Testis (tissue), 3 donors: ENCODE data around the gene SMIM28. TPM values are rescaled to one million over a fixed set of nuclear protein-coding genes. Genes with fewer than 3 reads are reported as not detected.

ENCODE experiments used
- DNase-seq: peaks from one replicate; pipeline ENCODE4 v3.0.0-alpha.2; 2019
- H3K27ac ChIP-seq, 2 donors: fragments of 200-600 bp; sonication (generic); one replicate each; pipeline ENCODE4 v1.5.1; 2019
- H3K27me3 ChIP-seq: fragments of 200-600 bp; sonication (generic); one replicate; pipeline ENCODE4 v1.5.1; 2019
- H3K36me3 ChIP-seq: fragments of 200-600 bp; sonication (generic); one replicate; pipeline ENCODE4 v1.5.1; 2017; ENCODE audit warnings: low read depth; ENCODE audit errors: missing control alignments
- H3K4me1 ChIP-seq: fragments of 200-600 bp; sonication (generic); one replicate; pipeline ENCODE4 v1.5.1; 2019
- H3K4me3 ChIP-seq, 2 donors: fragments of 200-600 bp; sonication (generic); one replicate each; pipeline ENCODE4 v1.5.1; 2017 to 2019
- H3K9me3 ChIP-seq: fragments of 200-600 bp; sonication (generic); one replicate; pipeline ENCODE4 v1.5.1; 2017
- CTCF ChIP-seq, 3 experiments: fragments of 450-650 bp in 2 of 3; fragments of 200-600 bp in 1 of 3; sonication (generic) in 1 of 3; IDR thresholded peaks; one replicate each; pipeline ENCODE4 v1.5.1; 2016 to 2019; ENCODE audit warnings: antibody characterized with exemption in 3 of 3, mild to moderate bottlenecking in 2 of 3, moderate library complexity in 1 of 3
- POLR2A ChIP-seq: fragments of 450-650 bp; IDR thresholded peaks from one replicate; pipeline ENCODE4 v1.6.1; 2017; ENCODE audit warnings: antibody characterized with exemption, mild to moderate bottlenecking, moderate library complexity
- WGBS, 2 donors: methylation state at CpG; one replicate each; pipeline ENCODE4 v1.1.5; 2018; 5-methylcytosine and 5-hydroxymethylcytosine counted together
- intact Hi-C: fragments of 100-400 bp; cut with DNase I; formaldehyde crosslinking; loops from one replicate; pipeline ENCODE4 v1.15.1; 2023; ENCODE audit warnings: low total_unique reads
- polyA plus RNA-seq: library from polyadenylated mRNA; stranded (reverse); fragments of 350-450 nt; fragmentation: Illumina TruSeq; extraction: RNeasy Lipid Tissue Mini Kit (QIAGEN cat#74804); gene quantifications from one replicate; pipeline ENCODE4 v1.2.3, GENCODE V29; 2014; ENCODE audit warnings: low read depth, low replicate concordance; ENCODE audit not compliant: insufficient read depth
- total RNA-seq, 2 donors: library from RNA; depleted of rRNA; stranded (reverse); fragments of >200 nt; gene quantifications; one replicate each; pipeline ENCODE4 v1.2.3, GENCODE V29; 2016

SMIM28 gene
- total and polyA plus RNA-seq, 3 donors from 2014 or later = not detected

DNA sequence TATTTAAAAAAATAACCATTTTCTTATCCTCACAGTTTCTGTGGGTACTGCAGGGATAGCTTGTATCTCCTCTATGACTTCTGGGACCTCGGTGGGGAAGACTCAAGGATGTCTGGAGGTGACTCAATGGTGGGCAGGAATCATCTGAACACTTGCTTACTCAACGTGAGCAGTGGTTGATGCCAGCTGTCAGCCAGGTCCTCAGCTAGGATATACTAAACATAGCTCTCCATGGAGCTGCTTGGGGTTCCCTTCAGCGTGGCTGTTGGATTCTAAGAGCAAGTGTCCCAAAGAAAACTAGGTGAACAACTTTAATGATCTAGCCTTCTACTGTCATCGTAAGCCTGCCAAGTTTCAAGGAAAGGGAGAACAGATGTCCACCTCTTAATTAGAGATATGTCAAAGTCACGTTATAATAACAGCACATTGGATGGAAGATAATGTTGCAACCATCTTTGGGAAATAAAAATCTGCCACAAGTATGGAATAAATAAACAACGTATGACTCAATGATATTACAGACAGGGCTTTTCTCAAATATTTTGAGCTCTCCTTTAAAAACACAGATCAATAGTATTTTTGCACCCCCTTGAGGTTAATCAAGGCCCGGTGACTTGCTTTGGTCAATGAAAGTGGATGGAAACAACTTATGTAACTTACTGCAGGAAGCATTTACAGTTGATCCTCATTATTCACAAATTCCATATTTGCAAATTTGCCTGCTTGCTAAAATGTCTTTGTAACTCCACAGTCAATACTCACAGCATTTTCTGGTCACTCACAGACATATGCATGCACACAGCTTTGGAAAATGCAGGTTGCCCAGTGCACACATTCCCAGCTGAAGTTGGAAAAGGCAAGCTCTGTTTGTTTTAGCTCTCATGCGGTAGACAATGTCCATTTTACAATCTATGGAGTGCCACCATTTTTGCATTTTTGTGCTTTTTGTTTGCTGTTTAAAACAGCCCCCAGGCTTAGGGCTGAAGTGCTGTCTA is 19.7 kb downstream of the SMIM28 start:
- no peak overlapping the region for H3K4me3 ChIP-seq
- DNase-seq = no peak
- no peaks in the 10 kb centered on the region for H3K27me3 ChIP-seq
- intact Hi-C loops = no loop called here
- TF ChIP-seq CTCF (IDR thresholded peaks at IDR 0.05) = no peak
- no peak for TF ChIP-seq POLR2A
- no peak overlapping the region for H3K27ac ChIP-seq
- H3K4me1 ChIP-seq = no peaks in the 10 kb centered on the region
- 84 to 86% methylated on average over 8 of the region's 8 CpGs for WGBS, 2 donors
- H3K36me3 ChIP-seq = no peaks in the 10 kb centered on the region
- no peaks in the 10 kb centered on the region for H3K9me3 ChIP-seq

GRCh38 chr6:138400326-138400725 is 22.6 kb downstream of the SMIM28 start:
- intact Hi-C loops = no loop called here
- no peak for DNase-seq
- no peak overlapping the region for H3K27ac ChIP-seq

GRCh38 chr6:138401960-138402837 is 24.5 kb downstream of the SMIM28 start:
- no peaks in the 10 kb centered on the region for H3K4me1 ChIP-seq
- no peak for DNase-seq
- H3K27ac ChIP-seq = no peak overlapping the region
- no peaks in the 10 kb centered on the region for H3K36me3 ChIP-seq
- H3K9me3 ChIP-seq = no peaks in the 10 kb centered on the region
- no peak for TF ChIP-seq CTCF (IDR thresholded peaks at IDR 0.05)
- TF ChIP-seq POLR2A = no peak
- intact Hi-C loops = no loop called here
- no peak overlapping the region for H3K4me3 ChIP-seq
- WGBS, 2 donors = 65 to 73% methylated on average over 14 of the region's 14 CpGs
- H3K27me3 ChIP-seq = no peaks in the 10 kb centered on the region

More at GRCh38 chr6:138400326-138400725, 22.6 kb downstream of the SMIM28 start:
- H3K4me3 ChIP-seq = no peak overlapping the region
- H3K27me3 ChIP-seq = no peaks in the 10 kb centered on the region
- no peaks in the 10 kb centered on the region for H3K9me3 ChIP-seq
- H3K4me1 ChIP-seq = no peaks in the 10 kb centered on the region
- TF ChIP-seq CTCF (IDR thresholded peaks at IDR 0.05) (no peak), POLR2A (no peak)
- WGBS, 2 donors = 81 to 89% methylated on average over 3 of the region's 3 CpGs
- no peaks in the 10 kb centered on the region for H3K36me3 ChIP-seq

GRCh38 chr6:138402838-138403187 is 25.1 kb downstream of the SMIM28 start:
- Histone ChIP-seq H3K27ac (peak overlapping the region in 1 of 2 donors; percentile 75), H3K27me3 (no peaks in the 10 kb centered on the region), H3K4me3 (peak overlapping the region; percentile 79 to 82), H3K9me3 (no peaks in the 10 kb centered on the region), H3K36me3 (no peaks in the 10 kb centered on the region), H3K4me1 (no peaks in the 10 kb centered on the region)
- intact Hi-C loops = no loop called here
- no peak for TF ChIP-seq CTCF (IDR thresholded peaks at IDR 0.05)
- TF ChIP-seq POLR2A = no peak
- 57 to 68% methylated on average over 8 of the region's 8 CpGs for WGBS, 2 donors
- DNase-seq = no peak
